Measurements from ENCODE around the gene GTPBP8.

- TF ChIP-seq, protein P1, sequence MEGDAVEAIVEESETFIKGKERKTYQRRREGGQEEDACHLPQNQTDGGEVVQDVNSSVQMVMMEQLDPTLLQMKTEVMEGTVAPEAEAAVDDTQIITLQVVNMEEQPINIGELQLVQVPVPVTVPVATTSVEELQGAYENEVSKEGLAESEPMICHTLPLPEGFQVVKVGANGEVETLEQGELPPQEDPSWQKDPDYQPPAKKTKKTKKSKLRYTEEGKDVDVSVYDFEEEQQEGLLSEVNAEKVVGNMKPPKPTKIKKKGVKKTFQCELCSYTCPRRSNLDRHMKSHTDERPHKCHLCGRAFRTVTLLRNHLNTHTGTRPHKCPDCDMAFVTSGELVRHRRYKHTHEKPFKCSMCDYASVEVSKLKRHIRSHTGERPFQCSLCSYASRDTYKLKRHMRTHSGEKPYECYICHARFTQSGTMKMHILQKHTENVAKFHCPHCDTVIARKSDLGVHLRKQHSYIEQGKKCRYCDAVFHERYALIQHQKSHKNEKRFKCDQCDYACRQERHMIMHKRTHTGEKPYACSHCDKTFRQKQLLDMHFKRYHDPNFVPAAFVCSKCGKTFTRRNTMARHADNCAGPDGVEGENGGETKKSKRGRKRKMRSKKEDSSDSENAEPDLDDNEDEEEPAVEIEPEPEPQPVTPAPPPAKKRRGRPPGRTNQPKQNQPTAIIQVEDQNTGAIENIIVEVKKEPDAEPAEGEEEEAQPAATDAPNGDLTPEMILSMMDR (IDR thresholded peaks at IDR 0.05 in 2 of 3, conservative IDR thresholded peaks at IDR 0.05 in 1 of 3; ENCODE audit: control insufficient read depth in 2 of 3, extremely low read depth in 1 of 3, insufficient read depth in 1 of 3, low read depth in 3 of 3, low read length in 3 of 3) = no peak
- peak; percentile 84 for TF ChIP-seq CBX5 (IDR thresholded peaks at IDR 0.05; ENCODE audit: low read depth)
- TF ChIP-seq POLR2A (IDR thresholded peaks at IDR 0.05; ENCODE audit: low read depth, low read length) = no peak
- no peak for TF ChIP-seq ESRRA (IDR thresholded peaks at IDR 0.05; ENCODE audit: low read length)
- no peak; the same call in 1 of the 2 replicates for TF ChIP-seq TARDBP (IDR thresholded peaks at IDR 0.05; ENCODE audit: borderline replicate concordance)
- TF ChIP-seq, protein P2, sequence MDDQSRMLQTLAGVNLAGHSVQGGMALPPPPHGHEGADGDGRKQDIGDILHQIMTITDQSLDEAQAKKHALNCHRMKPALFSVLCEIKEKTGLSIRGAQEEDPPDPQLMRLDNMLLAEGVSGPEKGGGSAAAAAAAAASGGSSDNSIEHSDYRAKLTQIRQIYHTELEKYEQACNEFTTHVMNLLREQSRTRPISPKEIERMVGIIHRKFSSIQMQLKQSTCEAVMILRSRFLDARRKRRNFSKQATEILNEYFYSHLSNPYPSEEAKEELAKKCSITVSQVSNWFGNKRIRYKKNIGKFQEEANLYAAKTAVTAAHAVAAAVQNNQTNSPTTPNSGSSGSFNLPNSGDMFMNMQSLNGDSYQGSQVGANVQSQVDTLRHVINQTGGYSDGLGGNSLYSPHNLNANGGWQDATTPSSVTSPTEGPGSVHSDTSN (IDR thresholded peaks at IDR 0.05; ENCODE audit: insufficient replicate concordance, low read depth, low read length) = no peak
- no peak for TF ChIP-seq KDM1A (IDR thresholded peaks at IDR 0.05; ENCODE audit: borderline replicate concordance)
- peak; percentile 57 to 67; a peak in 2 of 4 replicates for TF ChIP-seq EP300 (IDR thresholded peaks at IDR 0.05; ENCODE audit: borderline replicate concordance in 1 of 2, control insufficient read depth in 1 of 2, low read depth in 2 of 2, low read length in 2 of 2)
- no peak for TF ChIP-seq SREBF1 (IDR thresholded peaks at IDR 0.05; ENCODE audit: low read length)
- TF ChIP-seq MXI1 (IDR thresholded peaks at IDR 0.05; ENCODE audit: low read depth, low read length) = 0 out of 2 replicates have a peak, but pooled peaks have one; percentile 44
- peak; percentile 95 for TF ChIP-seq BCL11A (IDR thresholded peaks at IDR 0.05; ENCODE audit: low read depth, low read length)
- peak; percentile 92; the same call in 1 of the 2 replicates for TF ChIP-seq FOXM1 (IDR thresholded peaks at IDR 0.05; ENCODE audit: low read depth, low read length)
- TF ChIP-seq TAF1 (IDR thresholded peaks at IDR 0.05; ENCODE audit: borderline replicate concordance, low read depth, low read length) = no peak; the same call in 1 of the 2 replicates
- no peak for TF ChIP-seq SMC3 (IDR thresholded peaks at IDR 0.05; ENCODE audit: borderline replicate concordance, low read length)
These were observed 17.2 kb upstream of the GTPBP8 start for GRCh38 chr3:112973325-112974177.

Measured in GM12878 (cell line).